ENCODE results near the gene DDO. TPM values are rescaled to one million over a fixed set of nuclear protein-coding genes. Genes with fewer than 3 reads are reported as not detected.

The DDO gene
- total and polyA plus RNA-seq, 2 of the 4 experiments (the other 2 are of a cell fraction), result 0.15 to 0.18 TPM

DNA sequence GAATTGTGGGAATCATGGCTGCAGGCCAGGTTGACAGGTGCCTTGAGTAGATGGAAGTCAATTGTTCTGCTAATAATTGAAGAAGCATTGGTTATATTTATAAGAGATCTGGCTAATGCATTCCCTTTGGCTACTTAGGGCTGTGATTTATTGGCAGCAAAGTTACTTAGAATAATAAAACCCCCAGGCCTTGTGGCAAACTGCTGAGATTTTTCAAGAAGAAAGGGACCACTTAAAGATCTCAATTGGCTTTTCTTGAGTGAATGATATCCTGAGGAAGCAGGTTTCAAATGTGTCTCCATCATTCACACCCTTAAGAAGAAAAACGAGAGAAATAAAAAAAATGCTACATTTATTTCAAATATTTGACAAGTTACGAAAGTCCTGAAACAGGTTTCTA lies 27.4 kb downstream of the DDO start:
- Histone ChIP-seq H3K9me1 (ENCODE audit: insufficient read depth, low read length) (no peaks in the 10 kb centered on the region), H2AK9ac (replicated peaks; ENCODE audit: low read depth, low read length, poor library complexity) (no peak overlapping the region), H3K27ac (ENCODE audit: insufficient read depth, low read length) (no peak overlapping the region), H3K9me3 (ENCODE audit: control insufficient read depth, insufficient read depth, low read length) (no peaks in the 10 kb centered on the region), H3K4ac (ENCODE audit: low read depth, low read length) (no peak overlapping the region), H3K4me3 (ENCODE audit: insufficient read depth, low read depth, low read length) (no peak overlapping the region), H4K8ac (ENCODE audit: low read depth in 2 of 2, low read length in 2 of 2) (no peak overlapping the region), H3K4me2 (ENCODE audit: low read depth, low read length) (no peak overlapping the region), H4K5ac (ENCODE audit: low read depth, low read length) (no peak overlapping the region), H3K79me1 (ENCODE audit: low read depth in 1 of 2, low read length in 2 of 2) (no peaks in the 10 kb centered on the region), H3K27me3 (ENCODE audit: control insufficient read depth, insufficient read depth, low read length) (peaks cover 4% of the 10 kb centered on the region), H2BK15ac (ENCODE audit: low read depth, low read length) (no peak overlapping the region), H3K9ac (ENCODE audit: low read depth, low read length) (no peak overlapping the region), H3K18ac (ENCODE audit: low read depth, low read length) (no peak overlapping the region), H2BK20ac (ENCODE audit: low read depth, low read length) (no peak overlapping the region), H3K36me3 (ENCODE audit: control insufficient read depth, insufficient read depth, low read length) (no peaks in the 10 kb centered on the region), H2AFZ (replicated peaks; ENCODE audit: low read length, poor library complexity) (no peak overlapping the region), H3K14ac (replicated peaks; ENCODE audit: low read depth, low read length) (no peak overlapping the region), H4K91ac (ENCODE audit: insufficient read depth, low read depth, low read length) (no peak overlapping the region), H3K56ac (ENCODE audit: extremely low read depth, insufficient read depth, low read length) (no peak overlapping the region), H3K4me1 (ENCODE audit: control insufficient read depth, insufficient read depth, low read length) (no peaks in the 10 kb centered on the region), H2BK120ac (ENCODE audit: low read depth, low read length) (no peak overlapping the region), H2AK5ac (ENCODE audit: low read depth, low read length) (no peak overlapping the region), H2BK5ac (ENCODE audit: low read depth, low read length, poor library complexity, severe bottlenecking) (no peak overlapping the region), H4K20me1 (ENCODE audit: insufficient read depth, low read length) (no peaks in the 10 kb centered on the region), H3K23ac (ENCODE audit: low read depth, low read length) (no peak overlapping the region)
- DNase-seq (no peak), ATAC-seq (ENCODE audit: low read depth) (no peak)
- CTCF ChIA-PET, result interaction anchor here (1.5 kb wide), 1 partner anchor 348 kb away, joined by 3 read pairs; no protein-coding TSS in a partner anchor
- dilution Hi-C loops (cut with HindIII; ENCODE audit: low sequenced_read_pairs, unreplicated experiment) (no loop called here), intact Hi-C loops (cut with micrococcal nuclease) (no loop called here), in situ Hi-C loops (cut with MboI; ENCODE audit: low sequenced_read_pairs) (loop anchor here (10.0 kb wide), 1 partner anchor 863 kb away; no protein-coding TSS in a partner anchor)
- BruUV-seq (replicated peaks), result no TSS peak
- TF ChIP-seq MAFK (IDR thresholded peaks at IDR 0.05; ENCODE audit: low read depth, low read length) (no peak), NFE2L2 (IDR thresholded peaks at IDR 0.05; ENCODE audit: low read depth, low read length) (no peak), RFX5 (IDR thresholded peaks at IDR 0.05; ENCODE audit: low read depth, low read length) (no peak), BHLHE40 (IDR thresholded peaks at IDR 0.05; ENCODE audit: low read depth, low read length) (no peak), MXI1 (IDR thresholded peaks at IDR 0.05; ENCODE audit: borderline replicate concordance, low read depth, low read length) (no peak)
- TF ChIP-seq, protein P1, sequence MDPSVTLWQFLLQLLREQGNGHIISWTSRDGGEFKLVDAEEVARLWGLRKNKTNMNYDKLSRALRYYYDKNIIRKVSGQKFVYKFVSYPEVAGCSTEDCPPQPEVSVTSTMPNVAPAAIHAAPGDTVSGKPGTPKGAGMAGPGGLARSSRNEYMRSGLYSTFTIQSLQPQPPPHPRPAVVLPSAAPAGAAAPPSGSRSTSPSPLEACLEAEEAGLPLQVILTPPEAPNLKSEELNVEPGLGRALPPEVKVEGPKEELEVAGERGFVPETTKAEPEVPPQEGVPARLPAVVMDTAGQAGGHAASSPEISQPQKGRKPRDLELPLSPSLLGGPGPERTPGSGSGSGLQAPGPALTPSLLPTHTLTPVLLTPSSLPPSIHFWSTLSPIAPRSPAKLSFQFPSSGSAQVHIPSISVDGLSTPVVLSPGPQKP (IDR thresholded peaks at IDR 0.05; ENCODE audit: borderline replicate concordance, low read depth, low read length), result no peak
- WGBS, 2 experiments (ENCODE audit: extremely low coverage in 2 of 2, insufficient read length in 1 of 2), result no CpG with 5 or more reads among the region's 2 CpGs
- POLR2A ChIA-PET (ENCODE audit: unreplicated experiment), result no interaction called here
